ENCODE data around the gene NFS1. TPM values are rescaled to one million over a fixed set of nuclear protein-coding genes. Genes with fewer than 3 reads are reported as not detected.

NFS1 gene
- polyA plus RNA-seq, 2 of the 4 experiments (the other 2 are of a cell fraction): 44.0 to 50.5 TPM

DNA sequence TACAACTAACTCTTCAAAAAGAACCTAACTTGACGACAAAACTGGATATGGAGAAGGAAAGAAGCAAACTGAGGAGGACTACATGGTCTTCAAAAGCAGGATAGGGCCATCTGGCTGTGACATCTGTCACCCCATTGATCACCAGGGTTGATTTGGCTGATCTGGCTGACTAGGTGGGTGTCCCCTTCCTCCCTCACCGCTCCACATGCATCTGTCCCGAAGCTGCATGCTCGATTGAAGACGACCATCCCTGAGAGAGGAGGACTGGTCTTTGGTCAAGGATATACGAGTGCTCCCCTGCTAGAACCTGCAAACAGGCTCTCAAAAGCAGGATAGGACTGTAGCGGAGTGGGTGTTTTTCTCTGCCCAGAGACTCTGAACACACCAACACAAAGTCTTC lies 56.1 kb downstream of the NFS1 start:
- WGBS (ENCODE audit: missing lambda C conversion rate): 96% methylated on average over 7 of the region's 7 CpGs
- FAIRE-seq (no peak), ATAC-seq (no peak), DNase-seq (ENCODE audit: low read depth in 1 of 2, low spot score in 1 of 2) (no peak)
- Histone ChIP-seq H3K4me3 (no peak overlapping the region), H3K4me1 (no peaks in the 10 kb centered on the region), H3K9me3 (no peaks in the 10 kb centered on the region), H3K27ac (no peak overlapping the region), H3K4me2 (no peak overlapping the region)
- ChIA-PET POLR2A (no interaction called here), CTCF (interaction anchor here (3.4 kb wide), 1 partner anchor 23 kb away, joined by 11 read pairs; no protein-coding TSS in a partner anchor)
- TF ChIP-seq RFX5 (IDR thresholded peaks at IDR 0.05) (no peak), CBX8 (IDR thresholded peaks at IDR 0.05) (no peak), CEBPB (IDR thresholded peaks at IDR 0.05) (no peak), TFCP2L1 (CRISPR knock-in tag; IDR thresholded peaks at IDR 0.05) (no peak), NR3C1 (IDR thresholded peaks at IDR 0.05) (no peak), CHD4 (IDR thresholded peaks at IDR 0.05; ENCODE audit: borderline replicate concordance) (no peak), EHF (CRISPR knock-in tag; IDR thresholded peaks at IDR 0.05) (no peak), SREBF2 (IDR thresholded peaks at IDR 0.05) (no peak), HOXB5 (CRISPR knock-in tag; IDR thresholded peaks at IDR 0.05) (no peak), ZSCAN20 (CRISPR knock-in tag; IDR thresholded peaks at IDR 0.05) (no peak), EHMT2 (IDR thresholded peaks at IDR 0.05; ENCODE audit: low read depth) (no peak), FOXS1 (CRISPR knock-in tag; IDR thresholded peaks at IDR 0.05) (no peak)
- TF ChIP-seq, protein P1, sequence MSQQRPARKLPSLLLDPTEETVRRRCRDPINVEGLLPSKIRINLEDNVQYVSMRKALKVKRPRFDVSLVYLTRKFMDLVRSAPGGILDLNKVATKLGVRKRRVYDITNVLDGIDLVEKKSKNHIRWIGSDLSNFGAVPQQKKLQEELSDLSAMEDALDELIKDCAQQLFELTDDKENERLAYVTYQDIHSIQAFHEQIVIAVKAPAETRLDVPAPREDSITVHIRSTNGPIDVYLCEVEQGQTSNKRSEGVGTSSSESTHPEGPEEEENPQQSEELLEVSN (IDR thresholded peaks at IDR 0.05; ENCODE audit: borderline replicate concordance, low read depth): no peak
- TF ChIP-seq, protein P2, sequence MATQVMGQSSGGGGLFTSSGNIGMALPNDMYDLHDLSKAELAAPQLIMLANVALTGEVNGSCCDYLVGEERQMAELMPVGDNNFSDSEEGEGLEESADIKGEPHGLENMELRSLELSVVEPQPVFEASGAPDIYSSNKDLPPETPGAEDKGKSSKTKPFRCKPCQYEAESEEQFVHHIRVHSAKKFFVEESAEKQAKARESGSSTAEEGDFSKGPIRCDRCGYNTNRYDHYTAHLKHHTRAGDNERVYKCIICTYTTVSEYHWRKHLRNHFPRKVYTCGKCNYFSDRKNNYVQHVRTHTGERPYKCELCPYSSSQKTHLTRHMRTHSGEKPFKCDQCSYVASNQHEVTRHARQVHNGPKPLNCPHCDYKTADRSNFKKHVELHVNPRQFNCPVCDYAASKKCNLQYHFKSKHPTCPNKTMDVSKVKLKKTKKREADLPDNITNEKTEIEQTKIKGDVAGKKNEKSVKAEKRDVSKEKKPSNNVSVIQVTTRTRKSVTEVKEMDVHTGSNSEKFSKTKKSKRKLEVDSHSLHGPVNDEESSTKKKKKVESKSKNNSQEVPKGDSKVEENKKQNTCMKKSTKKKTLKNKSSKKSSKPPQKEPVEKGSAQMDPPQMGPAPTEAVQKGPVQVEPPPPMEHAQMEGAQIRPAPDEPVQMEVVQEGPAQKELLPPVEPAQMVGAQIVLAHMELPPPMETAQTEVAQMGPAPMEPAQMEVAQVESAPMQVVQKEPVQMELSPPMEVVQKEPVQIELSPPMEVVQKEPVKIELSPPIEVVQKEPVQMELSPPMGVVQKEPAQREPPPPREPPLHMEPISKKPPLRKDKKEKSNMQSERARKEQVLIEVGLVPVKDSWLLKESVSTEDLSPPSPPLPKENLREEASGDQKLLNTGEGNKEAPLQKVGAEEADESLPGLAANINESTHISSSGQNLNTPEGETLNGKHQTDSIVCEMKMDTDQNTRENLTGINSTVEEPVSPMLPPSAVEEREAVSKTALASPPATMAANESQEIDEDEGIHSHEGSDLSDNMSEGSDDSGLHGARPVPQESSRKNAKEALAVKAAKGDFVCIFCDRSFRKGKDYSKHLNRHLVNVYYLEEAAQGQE (IDR thresholded peaks at IDR 0.05): no peak
- TF ChIP-seq, protein P3, sequence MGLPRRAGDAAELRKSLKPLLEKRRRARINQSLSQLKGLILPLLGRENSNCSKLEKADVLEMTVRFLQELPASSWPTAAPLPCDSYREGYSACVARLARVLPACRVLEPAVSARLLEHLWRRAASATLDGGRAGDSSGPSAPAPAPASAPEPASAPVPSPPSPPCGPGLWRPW (IDR thresholded peaks at IDR 0.05): no peak
- TF ChIP-seq, protein P4, sequence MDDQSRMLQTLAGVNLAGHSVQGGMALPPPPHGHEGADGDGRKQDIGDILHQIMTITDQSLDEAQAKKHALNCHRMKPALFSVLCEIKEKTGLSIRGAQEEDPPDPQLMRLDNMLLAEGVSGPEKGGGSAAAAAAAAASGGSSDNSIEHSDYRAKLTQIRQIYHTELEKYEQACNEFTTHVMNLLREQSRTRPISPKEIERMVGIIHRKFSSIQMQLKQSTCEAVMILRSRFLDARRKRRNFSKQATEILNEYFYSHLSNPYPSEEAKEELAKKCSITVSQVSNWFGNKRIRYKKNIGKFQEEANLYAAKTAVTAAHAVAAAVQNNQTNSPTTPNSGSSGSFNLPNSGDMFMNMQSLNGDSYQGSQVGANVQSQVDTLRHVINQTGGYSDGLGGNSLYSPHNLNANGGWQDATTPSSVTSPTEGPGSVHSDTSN (IDR thresholded peaks at IDR 0.05): no peak
- TF ChIP-seq, protein P5, sequence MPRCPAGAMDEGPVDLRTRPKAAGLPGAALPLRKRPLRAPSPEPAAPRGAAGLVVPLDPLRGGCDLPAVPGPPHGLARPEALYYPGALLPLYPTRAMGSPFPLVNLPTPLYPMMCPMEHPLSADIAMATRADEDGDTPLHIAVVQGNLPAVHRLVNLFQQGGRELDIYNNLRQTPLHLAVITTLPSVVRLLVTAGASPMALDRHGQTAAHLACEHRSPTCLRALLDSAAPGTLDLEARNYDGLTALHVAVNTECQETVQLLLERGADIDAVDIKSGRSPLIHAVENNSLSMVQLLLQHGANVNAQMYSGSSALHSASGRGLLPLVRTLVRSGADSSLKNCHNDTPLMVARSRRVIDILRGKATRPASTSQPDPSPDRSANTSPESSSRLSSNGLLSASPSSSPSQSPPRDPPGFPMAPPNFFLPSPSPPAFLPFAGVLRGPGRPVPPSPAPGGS (IDR thresholded peaks at IDR 0.05): no peak

DNA sequence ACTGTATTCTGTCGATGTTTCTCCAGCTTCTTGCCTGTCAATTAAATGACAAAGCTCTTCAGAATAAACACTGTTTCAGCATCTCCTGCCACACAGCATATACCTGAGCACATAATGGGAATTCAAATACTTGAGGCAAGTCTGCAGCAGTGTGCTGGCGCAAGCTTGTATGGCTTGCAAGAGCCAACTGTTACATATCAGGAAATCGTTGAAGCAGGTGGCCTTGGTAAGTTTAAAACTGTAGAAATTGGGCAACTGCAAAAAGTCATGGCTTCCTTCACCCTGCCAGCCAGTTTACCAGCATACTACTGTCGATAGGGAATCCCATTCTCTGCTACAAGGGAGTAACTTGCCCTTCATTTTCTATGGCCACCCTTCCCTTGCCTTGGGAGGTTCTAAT lies 57.4 kb downstream of the NFS1 start:
- FAIRE-seq (no peak), ATAC-seq (no peak), DNase-seq (ENCODE audit: low read depth in 1 of 2, low spot score in 1 of 2) (no peak)
- no peak overlapping the region for H3K4me3 ChIP-seq
- H3K27ac ChIP-seq: no peak overlapping the region
- no peak for TF ChIP-seq NPAS2 (CRISPR knock-in tag; IDR thresholded peaks at IDR 0.05; ENCODE audit: borderline replicate concordance)
- TF ChIP-seq RAD21 (conservative IDR thresholded peaks at IDR 0.05 in 1 of 2, IDR thresholded peaks at IDR 0.05 in 1 of 2): no peak
- TF ChIP-seq ZSCAN20 (CRISPR knock-in tag; IDR thresholded peaks at IDR 0.05): no peak
- no peak for TF ChIP-seq CBX8 (IDR thresholded peaks at IDR 0.05)
- TF ChIP-seq, protein P6, sequence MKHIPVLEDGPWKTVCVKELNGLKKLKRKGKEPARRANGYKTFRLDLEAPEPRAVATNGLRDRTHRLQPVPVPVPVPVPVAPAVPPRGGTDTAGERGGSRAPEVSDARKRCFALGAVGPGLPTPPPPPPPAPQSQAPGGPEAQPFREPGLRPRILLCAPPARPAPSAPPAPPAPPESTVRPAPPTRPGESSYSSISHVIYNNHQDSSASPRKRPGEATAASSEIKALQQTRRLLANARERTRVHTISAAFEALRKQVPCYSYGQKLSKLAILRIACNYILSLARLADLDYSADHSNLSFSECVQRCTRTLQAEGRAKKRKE (CRISPR knock-in tag; IDR thresholded peaks at IDR 0.05; ENCODE audit: low read depth): no peak
- no peak for TF ChIP-seq POLR2A (IDR thresholded peaks at IDR 0.05; ENCODE audit: low read length)
- no peak for TF ChIP-seq FOSL2 (IDR thresholded peaks at IDR 0.05)
- TF ChIP-seq FOSL2 (CRISPR knock-in tag; IDR thresholded peaks at IDR 0.05): no peak
- TF ChIP-seq CBX2 (IDR thresholded peaks at IDR 0.05; ENCODE audit: borderline replicate concordance, low read depth): no peak
- TF ChIP-seq EHMT2 (IDR thresholded peaks at IDR 0.05; ENCODE audit: low read depth): no peak
- TF ChIP-seq, protein P5 (IDR thresholded peaks at IDR 0.05): no peak
- no peak for TF ChIP-seq MAFK (IDR thresholded peaks at IDR 0.05; ENCODE audit: partially characterized antibody)
- TF ChIP-seq, protein P7, sequence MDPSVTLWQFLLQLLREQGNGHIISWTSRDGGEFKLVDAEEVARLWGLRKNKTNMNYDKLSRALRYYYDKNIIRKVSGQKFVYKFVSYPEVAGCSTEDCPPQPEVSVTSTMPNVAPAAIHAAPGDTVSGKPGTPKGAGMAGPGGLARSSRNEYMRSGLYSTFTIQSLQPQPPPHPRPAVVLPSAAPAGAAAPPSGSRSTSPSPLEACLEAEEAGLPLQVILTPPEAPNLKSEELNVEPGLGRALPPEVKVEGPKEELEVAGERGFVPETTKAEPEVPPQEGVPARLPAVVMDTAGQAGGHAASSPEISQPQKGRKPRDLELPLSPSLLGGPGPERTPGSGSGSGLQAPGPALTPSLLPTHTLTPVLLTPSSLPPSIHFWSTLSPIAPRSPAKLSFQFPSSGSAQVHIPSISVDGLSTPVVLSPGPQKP (IDR thresholded peaks at IDR 0.05; ENCODE audit: low read depth, low read length): no peak
- no peaks in the 10 kb centered on the region for H3K4me1 ChIP-seq
- 89% methylated on average over 4 of the region's 4 CpGs for WGBS (ENCODE audit: missing lambda C conversion rate)
- ChIA-PET CTCF (interaction anchor here (1.0 to 3.4 kb wide), 3 partner anchors 16 to 24 kb away, joined by 4 to 11 read pairs (median 4); no protein-coding TSS in a partner anchor), POLR2A (no interaction called here)
- H3K4me2 ChIP-seq: no peak overlapping the region
- no peaks in the 10 kb centered on the region for H3K9me3 ChIP-seq
